Stimulated activated CD8-positive, alpha-beta memory T cell treated with anti-CD3 and anti-CD28 coated beads, Interleukin-4, amount 100 ng/mL, for 24 hours (primary cell): ENCODE data around the gene SRCIN1.
"Not testable (repeated sequence)": the region's sequence is repeated elsewhere in the genome, so short reads cannot be mapped to it uniquely, and the experiment has no call there.

ENCODE experiments used
- DNase-seq: peaks from one replicate; pipeline ENCODE4 v3.0.0-alpha.2; 2020; ENCODE audit warnings: low read depth

SRCIN1 gene

DNA sequence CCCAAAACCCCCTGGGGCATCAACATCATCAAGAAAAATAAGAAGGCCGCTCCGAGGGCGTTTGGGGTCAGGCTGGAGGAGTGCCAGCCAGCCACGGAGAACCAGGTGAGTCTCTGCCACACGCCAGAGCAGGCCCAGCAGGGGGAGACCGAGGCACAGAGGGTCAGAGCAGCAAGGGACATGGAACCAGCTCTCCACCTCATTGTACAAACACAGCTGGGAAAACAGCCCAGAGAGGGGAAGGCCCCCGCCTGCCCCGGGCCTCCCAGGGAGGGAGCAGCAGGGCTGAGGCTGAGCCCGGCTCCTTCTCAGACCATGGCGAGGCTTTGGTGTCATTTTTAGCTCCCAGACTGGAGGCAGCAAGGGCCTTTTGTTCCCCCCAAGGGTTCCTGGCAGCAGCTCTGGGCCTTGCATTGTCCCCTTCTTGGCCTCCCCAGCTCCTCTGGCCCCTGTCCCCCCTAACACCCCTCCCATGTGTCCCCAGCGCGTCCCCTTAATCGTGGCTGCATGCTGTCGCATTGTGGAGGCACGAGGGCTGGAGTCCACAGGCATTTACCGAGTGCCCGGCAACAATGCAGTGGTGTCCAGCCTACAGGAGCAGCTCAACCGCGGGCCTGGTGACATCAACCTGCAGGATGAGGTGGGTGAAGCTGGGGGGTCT lies 123.6 kb downstream of the SRCIN1 start:
- DNase-seq, result not testable (repeated sequence)
